CD4-positive, alpha-beta T cell treated with Interleukin-12 subunit alpha and Interleukin-12 subunit beta, for 1 hour (primary cell): ENCODE data around the gene UBC.
"Not testable (repeated sequence)": the region's sequence is repeated elsewhere in the genome, so short reads cannot be mapped to it uniquely, and the experiment has no call there.

Source experiments
- DNase-seq: peaks from one replicate; pipeline ENCODE4 v3.0.0-alpha.2; 2020

Gene UBC

GRCh38 chr12:124883263-124884130, 31.0 kb downstream of the UBC start:
- no peak for DNase-seq

GRCh38 chr12:124881123-124881522, 33.3 kb downstream of the UBC start:
- DNase-seq, result no peak

GRCh38 chr12:124880335-124880734, 34.1 kb downstream of the UBC start:
- DNase-seq, result not testable (repeated sequence)

GRCh38 chr12:124878795-124879516, 35.5 kb downstream of the UBC start:
- DNase-seq, result no peak

GRCh38 chr12:124877423-124877822, 37.0 kb downstream of the UBC start:
- no peak for DNase-seq

GRCh38 chr12:124876171-124876570, 38.3 kb downstream of the UBC start:
- DNase-seq, result no peak

GRCh38 chr12:124875803-124876132, 38.7 kb downstream of the UBC start:
- DNase-seq, result no peak

- no peak for DNase-seq
Observed at GRCh38 chr12:124874988-124875802, 39.3 kb downstream of the UBC start.

- DNase-seq, result no peak
Observed at GRCh38 chr12:124874188-124874587, 40.3 kb downstream of the UBC start.

DNA sequence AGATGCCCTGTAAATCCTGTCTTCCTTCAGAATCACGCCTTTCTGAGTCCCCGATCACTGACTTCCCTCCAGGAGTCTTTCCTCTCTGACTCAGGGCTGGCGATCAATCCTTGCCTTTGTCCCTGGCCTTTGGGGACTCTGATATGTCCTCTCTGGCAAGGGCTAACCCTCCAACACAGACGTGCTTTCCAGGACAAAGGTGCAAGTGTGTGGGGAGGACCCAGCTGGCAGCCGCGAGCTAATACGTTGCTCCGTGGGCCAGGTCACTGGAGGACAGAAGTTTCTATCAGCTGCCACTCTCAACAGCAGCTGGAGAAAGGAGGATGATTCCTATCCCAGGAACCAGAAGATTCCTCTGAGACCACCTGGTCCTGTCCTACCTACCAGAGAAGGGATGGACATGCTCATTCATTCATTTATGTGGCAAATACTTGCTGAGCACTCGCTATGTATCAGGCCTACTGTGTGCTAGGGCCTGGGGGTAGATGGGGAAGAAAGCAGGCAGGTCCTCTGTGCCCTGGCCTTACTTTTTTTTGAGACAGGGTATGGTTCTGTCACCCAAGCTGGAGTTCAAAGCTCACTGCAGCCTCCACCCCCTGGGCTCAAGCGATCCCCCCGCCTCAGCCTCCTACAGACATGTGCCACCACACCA, 42.3 kb downstream of the UBC start:
- DNase-seq, result no peak

DNA sequence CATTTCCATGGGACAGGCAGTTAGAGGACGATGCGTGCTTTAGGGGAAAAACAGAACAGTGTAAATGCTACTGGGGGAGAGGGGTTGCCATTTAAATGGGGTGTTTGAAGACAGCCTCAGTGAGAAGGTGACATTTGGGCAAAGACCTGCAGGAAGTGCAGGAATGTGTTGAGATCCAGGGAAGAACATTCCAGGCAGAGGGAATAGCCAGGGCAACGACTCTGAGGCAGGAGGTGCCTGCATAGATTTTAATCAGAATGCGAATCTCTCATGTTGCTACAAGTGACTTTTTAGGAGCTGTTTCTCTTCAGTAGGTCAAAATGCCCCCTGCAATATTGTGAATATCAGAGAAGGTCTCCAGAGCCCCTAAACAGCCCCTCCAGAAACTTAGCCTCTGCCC, 43.2 kb downstream of the UBC start:
- DNase-seq, result no peak

DNA sequence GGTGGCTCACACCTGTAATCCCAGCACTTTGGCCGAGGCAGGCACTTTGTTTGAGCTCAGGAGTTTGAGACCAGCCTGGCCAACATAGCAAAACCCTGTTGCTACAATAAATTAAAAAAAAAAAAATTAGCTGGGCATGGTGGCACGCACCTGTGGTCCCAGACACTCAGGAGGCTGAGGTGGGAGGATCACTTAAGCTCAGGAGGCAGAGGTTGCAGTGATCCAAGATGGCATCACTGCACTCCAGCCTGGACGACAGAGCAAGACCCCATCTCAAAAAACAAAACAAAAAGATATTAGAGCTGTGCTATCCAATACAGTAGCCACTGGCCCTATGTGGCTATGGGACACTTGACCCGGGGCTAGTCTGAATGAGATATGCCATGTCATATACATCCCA, 43.9 kb downstream of the UBC start:
- DNase-seq, result no peak

GRCh38 chr12:124869059-124869665, 45.3 kb downstream of the UBC start:
- DNase-seq, result no peak

DNA sequence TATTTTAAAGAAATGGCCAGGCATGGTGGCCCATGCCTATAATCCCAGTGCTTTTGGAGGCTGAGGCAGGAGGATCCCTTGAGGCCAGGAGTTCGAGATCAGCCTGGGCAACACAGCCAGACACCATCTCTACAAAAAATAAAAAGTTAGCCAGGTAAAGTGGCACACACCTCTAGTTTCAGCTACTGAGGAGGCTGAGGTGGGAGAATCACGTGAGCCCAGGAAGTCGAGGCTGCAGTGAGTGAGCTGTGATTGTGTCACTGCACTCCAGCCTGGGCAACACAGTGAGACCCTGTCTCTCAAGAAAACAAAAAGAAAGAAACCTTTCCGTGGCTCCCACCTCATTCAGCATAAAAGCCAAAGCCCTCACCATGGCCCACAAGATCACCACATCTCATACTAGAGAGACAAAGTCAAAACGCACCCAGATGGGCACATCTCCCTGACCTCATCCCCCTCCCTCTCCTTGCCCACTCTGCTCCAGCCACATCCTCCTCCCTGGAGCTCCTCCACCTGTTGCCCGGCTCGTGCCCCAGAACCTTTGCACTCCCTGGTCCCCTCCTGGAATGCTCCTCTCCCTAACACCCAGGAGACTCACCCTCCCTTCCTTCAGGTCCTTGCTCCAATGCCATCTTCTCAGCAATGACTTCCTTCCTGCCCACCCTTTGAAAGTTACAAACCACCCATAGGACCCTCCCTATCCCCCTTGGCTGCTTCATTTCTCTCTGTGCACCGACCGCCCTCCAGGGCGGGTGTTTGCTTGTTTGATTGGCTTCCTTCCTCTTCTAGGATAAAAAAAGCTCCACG, 46.0 kb downstream of the UBC start:
- DNase-seq, result no peak

- no peak for DNase-seq
Observed at GRCh38 chr12:124867401-124867930, 47.0 kb downstream of the UBC start.

DNA sequence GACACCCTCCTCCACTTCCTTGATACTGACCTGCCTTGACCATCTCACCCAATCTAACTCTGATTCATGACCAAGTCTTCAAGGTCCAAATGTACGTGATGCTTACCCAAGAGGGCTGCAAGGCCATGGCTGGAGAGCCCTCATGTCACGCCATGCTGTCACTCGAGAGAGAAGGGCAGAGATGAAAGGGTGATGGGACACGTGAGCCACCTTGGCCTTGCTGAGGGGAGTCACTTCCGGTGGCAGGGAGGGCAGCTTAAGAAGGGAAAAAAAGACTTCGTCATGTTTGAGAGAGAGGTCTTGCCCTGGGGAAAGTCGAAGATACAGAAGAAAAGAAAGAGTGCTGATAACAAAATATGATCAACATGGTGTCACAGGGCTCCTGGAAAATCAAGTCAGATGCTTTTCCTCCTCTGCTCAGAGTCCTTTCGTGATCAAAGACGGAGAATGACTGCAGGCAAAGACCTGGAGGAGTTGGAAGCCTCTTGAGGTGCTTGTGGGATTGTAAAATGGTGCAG, 47.5 kb downstream of the UBC start:
- DNase-seq, result no peak

- no peak for DNase-seq
Observed at GRCh38 chr12:124866195-124866882, 48.1 kb downstream of the UBC start.

DNA sequence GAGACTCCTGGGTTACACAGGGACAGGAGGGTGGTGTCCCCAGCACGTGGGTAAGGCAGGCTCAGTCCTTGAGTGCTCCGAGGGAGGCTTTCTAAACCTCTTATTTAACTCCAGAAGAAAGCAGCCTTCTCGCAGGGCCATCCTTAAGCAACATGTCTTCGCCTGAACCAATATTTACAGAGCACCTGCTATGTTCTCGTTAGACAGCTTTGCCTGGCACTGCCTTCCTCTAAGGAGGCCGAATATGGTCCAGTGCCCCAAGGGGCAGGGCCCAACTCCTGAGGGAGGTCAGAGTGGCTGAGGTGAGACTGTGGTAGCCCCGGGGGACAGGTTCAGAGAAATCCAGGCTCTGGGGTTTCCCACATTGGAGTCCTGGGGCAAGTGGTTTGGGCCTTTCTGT, 48.7 kb downstream of the UBC start:
- no peak for DNase-seq

GRCh38 chr12:124864326-124864752, 50.1 kb downstream of the UBC start:
- DNase-seq, result no peak
